K562 (cell line): ENCODE data around the gene SPON2.

ENCODE experiments used
- CTCF ChIP-seq, 3 experiments: IDR thresholded peaks in 2 of 3; conservative IDR thresholded peaks in 1 of 3; 2 replicates each; pipeline ENCODE4 v1.5.1; 2011 to 2012; ENCODE audit warnings: low read length in 3 of 3, mild to moderate bottlenecking in 3 of 3, control low read depth in 2 of 3, improper control_type of control experiment in 1 of 3, inconsistent platforms in 1 of 3, low read depth in 1 of 3, mixed read lengths in 1 of 3, moderate library complexity in 1 of 3; ENCODE audit not compliant: insufficient read depth in 2 of 3
- FIP1L1 ChIP-seq: fragments of 200-400 bp; formaldehyde crosslinking; IDR thresholded peaks from 2 replicates; pipeline ENCODE4 v1.6.1; 2018; ENCODE audit warnings: mild to moderate bottlenecking, low read depth, low read length; ENCODE audit not compliant: poor library complexity, severe bottlenecking
- GABPA ChIP-seq: fragments of 200-800 bp; sonication (Bioruptor generic); conservative IDR thresholded peaks from 2 replicates; pipeline ENCODE4 v1.6.1; 2016; ENCODE audit warnings: low read depth, missing genetic modification characterization, missing compliant biosample characterization
- MAX ChIP-seq: sonication (generic); formaldehyde crosslinking; IDR thresholded peaks from 2 replicates; pipeline ENCODE4 v1.9.0; 2022; ENCODE audit warnings: mild to moderate bottlenecking, missing genetic modification reagents
- POLR2AphosphoS2 ChIP-seq: IDR thresholded peaks from 2 replicates; pipeline ENCODE4 v1.6.1; 2012; ENCODE audit warnings: low read length, improper control_type of control experiment
- TCF7 ChIP-seq: sonication (generic); IDR thresholded peaks from 2 replicates; pipeline ENCODE4 v1.6.1; 2016; ENCODE audit warnings: antibody characterized with exemption, borderline replicate concordance

GRCh38 chr4:1175635-1176229 lies 3.3 kb upstream of the SPON2 start:
- TF ChIP-seq MAX: no peak
- no peak for TF ChIP-seq GABPA (tag)
- no peak for TF ChIP-seq TCF7
- TF ChIP-seq POLR2AphosphoS2: no peak
- TF ChIP-seq FIP1L1: no peak
- TF ChIP-seq CTCF (IDR thresholded peaks at IDR 0.05 in 2 of 3, conservative IDR thresholded peaks at IDR 0.05 in 1 of 3; ENCODE audit: insufficient read depth in 2 of 3, low read depth in 1 of 3, low read length in 3 of 3): no peak
